ENCODE data around the gene RPP21.

RPP21 gene

GRCh38 chr6:30344868-30345671, at the start of gene RPP21:
Gene RPP21 (plus strand): TSS chr6:30345156. CDS start chr6:30345172, 16 bp downstream.
- DNase-seq = peak; percentile 71

- DNase-seq = no peak
These were observed 49.1 kb upstream of the RPP21 start for GRCh38 chr6:30295837-30296236.

GRCh38 chr6:30304002-30304401, 41.0 kb upstream of the RPP21 start:
- no peak for DNase-seq

- no peak for DNase-seq
These were observed 33.9 kb upstream of the RPP21 start for GRCh38 chr6:30311101-30311500.

- DNase-seq = peak; percentile 61
These were observed 33.3 kb upstream of the RPP21 start for GRCh38 chr6:30311671-30312070.

- DNase-seq = no peak
These were observed 32.7 kb upstream of the RPP21 start for GRCh38 chr6:30312266-30312665.

GRCh38 chr6:30312676-30313321, 32.2 kb upstream of the RPP21 start:
- DNase-seq = no peak

GRCh38 chr6:30315156-30315555, 29.8 kb upstream of the RPP21 start:
- no peak for DNase-seq

- no peak for DNase-seq
These were observed 26.9 kb upstream of the RPP21 start for GRCh38 chr6:30317913-30318589.

GRCh38 chr6:30319146-30319835, 25.7 kb upstream of the RPP21 start:
- DNase-seq = no peak

- DNase-seq = no peak
These were observed 23.1 kb upstream of the RPP21 start for GRCh38 chr6:30321692-30322388.

GRCh38 chr6:30322527-30323501, 22.1 kb upstream of the RPP21 start:
- peak; percentile 51 for DNase-seq

GRCh38 chr6:30323806-30324205, 21.1 kb upstream of the RPP21 start:
- DNase-seq = peak; percentile 25

GRCh38 chr6:30325150-30325872, 19.6 kb upstream of the RPP21 start:
- peak; percentile 47 for DNase-seq

GRCh38 chr6:30325873-30326525, 19.0 kb upstream of the RPP21 start:
- DNase-seq = peak; percentile 85

GRCh38 chr6:30326526-30327231, 18.3 kb upstream of the RPP21 start, which contains the start of gene TRIM39:
Gene TRIM39 (plus strand): TSS chr6:30326927. CDS start chr6:30329318, 2,391 bp downstream.
- DNase-seq = peak; percentile 87

- peak; percentile 38 for DNase-seq
These were observed 17.7 kb upstream of the RPP21 start for GRCh38 chr6:30327232-30327746.

GRCh38 chr6:30328397-30328796, 16.6 kb upstream of the RPP21 start:
- DNase-seq = no peak

GRCh38 chr6:30329331-30329730, 15.6 kb upstream of the RPP21 start:
- peak; percentile 95 for DNase-seq
